Urothelium cell line (cell line): Measurements from ENCODE around the gene TLR1.
"Not testable (repeated sequence)": the region's sequence is repeated elsewhere in the genome, so short reads cannot be mapped to it uniquely, and the experiment has no call there.

Experiments
- DNase-seq: peaks from one replicate; pipeline ENCODE4 v3.0.0; 2011; ENCODE audit warnings: low spot score, mixed read lengths
- FAIRE-seq: peaks from 2 replicates; lab custom pipeline; 2011; peaks lifted over from hg19 to GRCh38; lab: Jason Lieb, UNC

TLR1 gene

GRCh38 chr4:38806251-38806650 lies 1.7 kb upstream of the TLR1 start:
- not testable (repeated sequence) for FAIRE-seq, DNase-seq

DNA sequence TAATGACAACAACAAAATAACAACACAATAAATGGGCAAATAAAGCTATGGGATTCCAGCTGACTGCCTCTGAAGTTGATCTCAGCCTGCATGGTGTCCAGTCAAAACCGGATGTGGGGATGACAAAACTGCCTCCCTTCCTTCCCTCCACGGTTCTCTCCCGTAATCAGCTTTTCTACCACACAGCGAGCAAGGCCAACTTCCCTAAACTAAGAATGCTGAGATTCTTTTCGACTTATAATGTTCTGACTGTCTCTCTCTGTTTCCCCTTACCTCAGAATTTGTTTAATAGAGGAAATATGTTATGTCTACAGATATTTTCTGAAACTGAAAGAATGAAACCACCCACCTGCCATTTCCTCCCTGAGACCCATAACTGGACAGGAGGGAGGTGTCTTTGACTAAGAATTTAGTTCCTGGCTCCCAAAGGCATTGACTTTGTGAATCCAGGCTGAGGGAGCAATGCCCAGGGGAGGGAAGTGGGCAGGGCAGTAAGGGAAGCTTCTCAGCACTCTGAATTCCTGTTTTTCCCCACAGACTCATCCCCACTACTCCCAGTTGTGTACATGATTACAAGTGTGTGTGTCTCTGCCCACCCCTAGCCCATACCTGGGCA lies 1.0 kb upstream of the TLR1 start:
- FAIRE-seq (no peak), DNase-seq (peak; percentile 39)

GRCh38 chr4:38803833-38804653 lies 548 bp downstream of the TLR1 start:
- no peak for FAIRE-seq
- DNase-seq = no peak

DNA sequence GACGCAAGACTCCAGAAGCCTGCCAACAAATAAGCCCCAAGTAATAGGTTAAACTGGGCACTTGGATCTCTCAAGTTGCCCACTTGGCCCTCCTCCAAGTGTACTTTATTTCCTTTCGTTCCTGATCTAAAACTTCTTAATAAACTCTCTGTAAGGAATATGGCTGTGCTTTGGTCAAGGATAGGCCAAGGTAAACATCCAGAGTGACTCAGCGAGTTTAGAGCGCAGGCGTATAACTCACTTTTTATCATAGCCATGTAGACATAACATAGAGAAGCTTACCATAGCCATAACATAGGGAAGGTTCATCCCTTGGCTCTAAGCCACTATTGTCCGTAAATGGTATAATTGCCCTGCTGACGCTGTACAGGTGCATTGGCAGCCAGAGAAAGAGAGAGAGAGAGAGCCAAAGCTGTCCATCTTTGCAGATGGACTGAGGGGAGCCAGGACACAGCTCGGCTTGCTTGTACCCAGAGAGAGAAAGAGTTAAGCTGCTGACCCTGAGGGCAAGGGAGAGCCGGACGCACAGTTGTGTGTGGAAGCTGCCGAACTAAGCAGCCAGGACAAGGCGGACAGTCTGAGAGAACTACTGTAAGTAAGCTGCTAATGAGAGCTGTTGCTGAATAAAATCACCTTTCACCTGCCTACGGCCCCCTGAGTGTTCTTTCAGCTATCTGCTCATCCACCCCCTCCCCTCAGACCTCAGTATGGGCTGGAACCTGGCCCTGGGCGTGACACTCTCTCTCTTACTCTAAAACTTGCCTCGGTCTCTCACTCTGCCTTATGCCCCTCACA lies 1.8 kb downstream of the TLR1 start:
- FAIRE-seq (no peak), DNase-seq (no peak)

GRCh38 chr4:38800961-38801450 lies 3.6 kb downstream of the TLR1 start:
- no peak for DNase-seq
- no peak for FAIRE-seq

GRCh38 chr4:38800366-38800765 lies 4.2 kb downstream of the TLR1 start:
- DNase-seq (no peak), FAIRE-seq (no peak)

DNA sequence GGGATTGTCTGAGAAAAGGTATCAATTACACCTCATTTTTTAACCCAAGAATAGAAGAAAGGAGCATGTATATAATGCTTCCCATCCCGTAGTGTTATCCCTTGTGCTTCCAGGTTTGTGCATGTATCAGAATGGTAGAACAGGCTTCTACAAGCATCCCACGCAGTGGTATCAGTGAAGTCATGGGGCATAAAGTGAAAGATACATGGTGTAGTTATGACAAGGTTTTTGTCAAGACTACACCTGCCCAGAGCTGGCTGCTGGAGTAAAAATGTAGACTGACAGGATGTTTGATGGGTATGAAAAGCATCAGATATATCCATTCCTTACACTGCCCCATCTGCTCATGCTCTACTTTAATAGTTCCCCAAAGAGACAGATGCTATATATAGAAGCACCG lies 9.5 kb downstream of the TLR1 start:
- FAIRE-seq = no peak
- no peak for DNase-seq

DNA sequence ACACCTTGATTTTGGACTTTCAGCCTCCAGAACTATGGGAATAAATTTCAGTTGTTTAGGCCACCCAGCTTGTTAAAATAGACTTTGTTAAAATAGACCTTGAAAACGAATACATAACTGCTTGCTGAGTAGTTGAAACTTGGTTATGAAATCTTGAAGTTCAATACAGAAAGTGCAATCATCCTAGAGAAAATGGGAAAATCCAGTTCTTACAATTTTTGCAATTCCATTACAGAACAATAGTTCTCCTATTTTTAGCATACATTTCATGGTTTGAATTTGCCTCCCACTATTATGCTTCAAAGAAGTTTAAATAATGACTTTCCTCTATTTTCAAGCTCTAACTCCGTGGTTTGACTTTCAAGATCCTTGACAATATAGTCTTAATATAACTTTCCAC lies 10.5 kb downstream of the TLR1 start:
- DNase-seq (no peak), FAIRE-seq (no peak)

DNA sequence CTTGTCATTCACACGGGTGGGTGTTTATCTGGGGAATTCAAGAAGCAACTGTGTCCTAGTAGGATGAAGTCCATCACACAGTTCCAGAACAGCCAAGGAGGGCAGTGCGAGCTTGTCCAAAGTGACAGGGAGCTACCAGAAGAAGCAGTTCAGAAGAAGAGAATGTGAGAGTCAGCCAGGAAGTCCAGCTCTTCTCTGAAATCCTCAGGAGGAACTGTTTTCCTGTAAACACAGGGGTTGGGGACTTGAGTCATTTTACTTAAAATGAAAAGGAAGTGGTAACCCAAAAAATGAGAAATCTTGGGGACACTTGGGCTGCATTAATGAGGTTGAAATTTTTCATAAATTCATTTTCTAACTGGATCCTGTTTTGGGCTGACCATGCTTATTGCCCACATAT lies 13.6 kb downstream of the TLR1 start:
- DNase-seq (no peak), FAIRE-seq (no peak)

- DNase-seq (no peak), FAIRE-seq (no peak)
These were observed 16.3 kb downstream of the TLR1 start for GRCh38 chr4:38788317-38788716.

- FAIRE-seq (no peak), DNase-seq (no peak)
These were observed 16.9 kb downstream of the TLR1 start for GRCh38 chr4:38787693-38788092.

- FAIRE-seq (no peak), DNase-seq (no peak)
These were observed 18.6 kb downstream of the TLR1 start for GRCh38 chr4:38785901-38786402.

GRCh38 chr4:38785041-38785790 lies 19.4 kb downstream of the TLR1 start:
- no peak for DNase-seq
- FAIRE-seq = no peak

- DNase-seq = no peak
- no peak for FAIRE-seq
These were observed 20.4 kb downstream of the TLR1 start for GRCh38 chr4:38784141-38784540.

DNA sequence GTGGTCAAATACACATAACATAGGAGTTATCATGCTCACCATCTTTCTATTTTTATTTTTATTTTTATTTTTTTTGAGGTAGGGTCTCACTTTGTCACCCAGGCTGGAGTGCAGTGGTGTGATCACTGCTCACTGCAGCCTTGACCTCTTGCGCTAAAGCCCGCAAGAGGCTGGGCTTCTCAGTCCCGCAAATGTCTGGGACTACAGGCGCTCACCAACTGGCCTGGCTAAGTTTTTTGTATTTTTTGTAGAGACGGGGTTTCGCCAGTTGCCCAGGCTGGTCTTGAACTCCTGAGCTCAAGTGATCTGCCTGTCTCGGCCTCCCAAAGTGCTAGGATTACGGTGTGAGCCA lies 21.5 kb downstream of the TLR1 start:
- DNase-seq (no peak), FAIRE-seq (no peak)

DNA sequence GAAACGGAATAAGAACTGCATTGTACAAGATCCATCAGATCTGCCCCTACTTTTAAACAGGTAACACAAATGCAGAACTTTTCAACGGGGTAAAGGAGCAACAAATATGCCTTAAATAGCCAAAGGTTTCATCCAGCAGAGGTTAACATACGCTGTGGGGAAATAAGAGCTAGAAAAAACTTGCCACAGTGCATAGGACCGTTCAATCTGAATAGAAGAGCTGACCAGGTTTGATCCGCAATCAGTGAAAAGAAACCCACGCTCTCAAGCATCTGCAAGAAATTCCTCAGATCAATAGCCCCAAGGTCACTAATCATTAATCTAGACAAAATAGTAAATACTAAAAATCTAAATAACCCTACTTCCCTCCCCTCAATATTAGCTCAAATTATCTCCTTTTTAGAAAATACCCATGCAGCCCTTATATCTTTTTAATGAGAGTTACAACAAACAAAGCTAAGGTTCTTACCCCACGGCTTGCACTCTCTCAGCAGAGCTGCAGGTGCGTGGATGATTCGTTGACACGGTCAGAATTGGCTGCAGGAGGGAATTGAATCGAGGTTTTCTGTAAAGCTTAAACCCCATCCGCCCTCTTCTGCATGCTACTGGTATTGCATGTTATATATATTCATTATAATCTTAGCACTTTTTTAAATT lies 22.0 kb downstream of the TLR1 start, which contains the start of gene TLR10:
TLR10 (minus strand) TSS at position 539 of the 657 bp plus-strand sequence. CDS start 7,400 bp downstream, outside the sequence.
- DNase-seq = peak; percentile 63
- FAIRE-seq = no peak

DNA sequence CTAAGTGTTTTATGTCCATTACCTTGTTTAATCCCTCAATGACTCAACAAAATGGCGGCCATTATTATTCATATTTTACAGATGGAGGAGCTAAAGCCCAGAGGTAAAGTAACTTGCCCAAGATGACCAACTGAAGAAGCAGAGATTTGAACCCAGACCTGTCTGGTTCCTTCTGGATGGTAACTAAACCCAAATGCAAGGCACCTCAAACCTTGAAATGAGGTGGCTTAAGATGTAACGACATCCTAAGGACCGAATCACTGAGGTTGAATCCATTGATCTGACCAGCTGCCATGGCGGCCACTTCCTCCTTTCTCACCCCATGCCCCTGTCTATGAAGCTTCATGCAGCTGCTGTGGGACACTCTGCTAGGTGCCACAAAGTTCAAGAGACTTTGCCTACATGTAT lies 22.7 kb downstream of the TLR1 start:
- DNase-seq (no peak), FAIRE-seq (no peak)

- DNase-seq (no peak), FAIRE-seq (no peak)
These were observed 23.6 kb downstream of the TLR1 start for GRCh38 chr4:38780833-38781484.

- DNase-seq (no peak), FAIRE-seq (no peak)
These were observed 24.8 kb downstream of the TLR1 start for GRCh38 chr4:38779790-38780189.
